Left colon (tissue), 2 donors: Measurements from ENCODE around the gene SPOCK2. TPM values are rescaled to one million over a fixed set of nuclear protein-coding genes. Genes with fewer than 3 reads are reported as not detected.

ENCODE experiments used
- ATAC-seq: fragments of 200-7000 bp; cut with Tn5 transposase; one replicate; pipeline ENCODE4 v1.9.1; 2020; ENCODE audit warnings: mild to moderate bottlenecking, moderate library complexity
- DNase-seq, 2 donors: peaks; one replicate each; pipeline ENCODE4 v3.0.0-alpha.2; 2020
- intact Hi-C, 2 donors: fragments of 100-400 bp; cut with DNase I in 1 of 2; cut with micrococcal nuclease in 1 of 2; formaldehyde crosslinking; loops; one replicate each; pipeline versions ENCODE4 v1.11.2 to v1.14.0; 2022; cut with DNase I, micrococcal nuclease
- total RNA-seq, 2 donors: library from RNA; stranded (reverse); fragmentation: NEBNext Ultra II Directional; extraction: Animal tissue kit (Norgen Biotek cat#: 25700); gene quantifications; one replicate each; pipeline ENCODE4 v1.2.1, GENCODE V29; 2021
- donor health status: DM: no; HTN: no; CAD: no.
- donor health status: DM: yes; HTN: yes; CAD: no.

The SPOCK2 gene
- total RNA-seq, 2 donors from 2014 or later: 2.3 to 4.5 TPM

DNA sequence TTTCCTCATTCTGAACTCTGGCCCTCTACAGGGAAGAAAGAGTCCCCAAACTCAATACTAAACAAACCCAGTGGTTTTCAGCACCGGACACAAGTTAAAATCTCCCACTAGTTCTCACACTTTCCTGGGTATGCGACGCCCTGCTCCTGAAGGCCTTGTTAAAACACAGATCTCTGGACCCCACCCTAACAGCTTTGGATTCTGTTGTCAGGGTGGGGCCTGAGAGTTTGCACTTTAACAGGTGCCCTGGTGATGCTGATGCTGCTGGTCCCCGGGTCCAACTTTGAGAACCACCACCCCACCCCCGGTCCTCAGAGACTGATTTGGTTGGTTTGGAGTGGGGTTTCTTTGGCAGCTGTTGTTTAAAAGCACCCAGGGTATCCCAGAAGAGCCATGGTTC is 62.5 kb downstream of the SPOCK2 start:
- DNase-seq (no peak), ATAC-seq (peak; percentile 33)
- intact Hi-C loops: no loop called here

DNA sequence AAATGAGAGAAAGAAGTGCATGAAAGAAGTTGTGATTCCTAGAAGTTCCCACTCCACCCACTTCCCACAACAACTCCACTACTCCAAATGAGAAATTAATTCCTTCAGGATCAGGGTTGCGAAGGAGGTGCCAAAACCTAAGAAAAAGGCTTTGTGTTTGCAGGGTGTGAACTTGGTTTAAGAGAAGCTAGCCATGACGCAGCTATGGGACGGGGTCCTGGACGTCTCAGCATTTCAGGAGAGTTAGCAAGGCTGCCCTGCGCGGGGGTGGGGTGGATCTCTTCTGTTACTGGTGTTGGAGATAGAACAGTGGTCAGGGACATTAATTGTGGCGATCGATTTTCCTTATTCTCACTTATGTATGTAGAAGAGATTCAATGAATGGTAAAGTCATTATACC is 63.0 kb downstream of the SPOCK2 start:
- ATAC-seq: no peak
- intact Hi-C loops: no loop called here
- DNase-seq: no peak

DNA sequence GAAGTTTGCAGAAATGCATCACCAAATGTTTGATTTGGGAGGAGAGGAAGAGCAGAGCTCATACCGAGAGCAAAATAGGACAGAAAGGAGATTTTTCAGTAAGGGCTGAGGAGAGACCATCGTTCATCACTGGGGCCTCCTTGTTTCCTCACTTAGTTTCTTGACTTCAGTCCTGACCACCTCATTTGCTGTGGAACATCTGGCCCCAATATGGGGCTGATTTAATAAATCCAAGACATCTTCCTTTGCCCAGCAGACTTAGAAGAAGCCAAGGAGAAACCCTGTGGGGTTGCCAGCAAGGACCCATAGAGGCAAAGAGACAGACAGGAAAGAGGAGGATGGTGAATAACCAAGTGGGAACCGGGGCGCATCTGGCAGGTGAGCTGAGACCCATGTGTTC is 63.8 kb downstream of the SPOCK2 start:
- ATAC-seq (no peak), DNase-seq (no peak)
- intact Hi-C loops: no loop called here

DNA sequence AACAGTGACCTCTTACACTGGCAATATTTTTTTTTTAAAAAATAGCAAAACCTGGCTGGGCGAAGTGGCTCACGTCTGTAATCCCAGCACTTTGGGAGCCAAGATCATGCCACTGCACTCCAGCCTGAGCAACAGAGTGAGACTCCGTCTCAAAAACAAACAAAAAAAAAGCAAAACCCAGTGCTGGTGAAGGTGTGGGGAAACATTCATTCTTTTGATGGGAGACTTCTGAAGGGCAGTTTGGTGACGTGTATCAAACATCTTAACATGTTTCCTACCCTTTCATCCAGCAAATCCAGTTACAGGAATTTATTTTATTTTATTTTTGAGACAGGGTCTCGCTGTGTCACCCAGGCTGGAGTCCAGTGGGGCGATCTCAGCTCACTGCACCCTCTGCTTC is 66.1 kb downstream of the SPOCK2 start:
- intact Hi-C loops: no loop called here
- no peak for DNase-seq
- ATAC-seq: no peak

DNA sequence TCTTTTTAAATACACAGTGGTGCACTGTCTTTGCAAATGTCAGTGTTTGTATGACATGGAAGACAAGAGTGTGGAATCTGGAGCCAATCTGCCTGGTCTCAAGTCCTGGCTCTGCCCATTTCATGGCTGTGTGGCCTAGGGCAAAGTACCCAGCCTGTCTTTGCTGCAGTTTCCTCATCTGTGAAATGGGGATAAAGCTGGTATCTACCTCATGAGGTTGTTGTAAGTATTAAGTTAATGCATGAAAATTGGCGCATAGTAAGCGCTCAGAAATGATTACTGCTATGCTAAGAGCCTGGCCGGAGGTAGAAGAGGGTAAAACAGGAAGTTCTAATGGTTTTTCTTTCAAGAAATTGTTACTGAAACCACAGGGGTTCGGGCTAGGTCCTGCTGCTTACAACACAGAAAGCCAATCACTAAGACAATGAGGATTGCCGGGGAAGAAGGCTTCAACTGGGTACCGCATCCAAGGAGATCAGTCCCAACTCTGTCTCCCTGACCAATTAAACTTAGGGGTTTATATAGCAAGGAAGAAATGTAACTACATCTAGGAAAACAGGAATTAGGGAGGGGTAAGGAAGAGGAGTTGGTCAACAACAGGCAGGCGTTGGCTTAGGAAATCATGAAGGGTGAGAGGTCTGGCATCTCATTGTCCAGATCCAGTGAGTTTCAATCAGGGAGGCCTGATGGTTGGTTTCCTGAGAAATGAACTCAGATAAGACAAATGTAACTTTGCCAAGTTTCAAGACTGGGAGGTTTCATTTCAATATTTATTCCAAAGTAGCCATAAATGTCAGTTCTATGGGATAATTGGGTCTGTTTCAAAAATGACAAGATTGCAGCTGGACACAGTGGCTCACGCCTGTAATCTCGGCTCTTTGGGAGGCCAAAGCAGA is 67.2 kb downstream of the SPOCK2 start:
- intact Hi-C loops: no loop called here
- DNase-seq (no peak), ATAC-seq (no peak)

DNA sequence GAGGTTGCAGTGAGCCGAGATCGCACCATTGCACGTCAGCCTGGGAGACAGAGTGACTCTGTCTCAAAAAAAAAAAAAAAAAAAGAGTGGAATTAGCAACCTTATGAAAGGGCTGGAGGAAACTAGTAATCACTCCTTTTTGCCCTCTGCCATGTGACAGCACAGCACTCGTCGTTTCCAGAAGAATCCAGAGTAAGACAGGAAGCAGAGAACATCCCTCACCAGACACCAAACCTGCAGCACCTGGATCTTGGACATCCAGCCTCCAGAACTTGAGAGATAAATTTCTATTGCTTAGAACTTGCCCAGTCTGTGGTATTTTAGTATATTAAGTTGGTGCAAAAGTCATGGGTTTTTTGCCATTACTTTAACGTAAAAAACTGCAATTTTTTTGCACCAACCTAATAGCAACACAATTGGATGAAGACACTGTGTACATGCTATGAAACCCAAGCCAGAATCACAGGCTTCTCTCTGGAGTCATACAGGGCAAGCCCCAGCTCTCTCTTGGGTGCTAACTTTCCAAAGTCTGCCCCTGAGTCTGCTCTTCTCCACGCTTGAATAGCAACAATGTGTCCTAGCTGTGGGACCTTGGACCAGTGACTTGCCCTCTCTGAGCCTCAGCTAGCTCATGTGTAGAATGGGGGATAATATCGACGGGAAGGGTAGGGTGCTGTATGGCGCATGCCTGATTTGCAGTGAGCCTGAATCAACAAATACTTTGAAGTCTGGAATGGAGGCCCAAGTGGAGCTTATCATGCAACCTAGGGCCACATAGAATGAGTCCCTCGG is 69.1 kb downstream of the SPOCK2 start:
- intact Hi-C loops: no loop called here
- DNase-seq: no peak
- ATAC-seq: no peak

DNA sequence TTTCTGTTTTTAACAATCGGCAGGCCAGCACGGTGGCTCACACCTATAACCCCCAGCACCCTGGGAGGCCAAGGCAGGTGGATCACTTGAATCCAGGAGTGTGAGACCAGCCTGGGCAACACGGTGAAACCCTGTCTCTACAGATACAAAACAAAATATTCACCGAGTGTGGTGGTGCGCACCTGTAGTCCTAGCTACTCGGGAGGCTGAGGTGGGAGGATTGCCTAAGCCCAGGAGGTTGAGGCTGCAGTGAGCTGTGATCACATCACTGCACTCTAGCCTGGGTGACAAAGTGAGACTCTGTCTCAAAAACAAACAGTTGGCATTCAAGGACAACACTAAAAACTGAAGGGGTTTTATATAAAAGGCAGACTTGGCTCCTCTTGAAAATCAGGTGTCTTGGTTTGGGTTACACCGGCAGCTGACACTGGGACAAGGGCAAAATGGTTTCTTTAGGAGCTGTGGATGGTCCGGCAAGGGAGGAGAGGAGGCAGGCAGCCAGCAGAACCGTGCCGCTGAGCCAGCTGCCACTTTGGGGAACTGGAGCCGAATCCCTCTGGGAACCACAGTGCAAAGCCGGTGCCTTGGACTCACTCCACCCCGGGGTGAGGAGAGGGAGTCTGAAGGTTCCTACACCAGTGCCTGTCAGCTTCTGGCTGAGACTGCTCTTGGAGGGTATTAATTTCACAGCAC is 71.6 kb downstream of the SPOCK2 start:
- intact Hi-C loops: no loop called here
- ATAC-seq: no peak
- DNase-seq: no peak

DNA sequence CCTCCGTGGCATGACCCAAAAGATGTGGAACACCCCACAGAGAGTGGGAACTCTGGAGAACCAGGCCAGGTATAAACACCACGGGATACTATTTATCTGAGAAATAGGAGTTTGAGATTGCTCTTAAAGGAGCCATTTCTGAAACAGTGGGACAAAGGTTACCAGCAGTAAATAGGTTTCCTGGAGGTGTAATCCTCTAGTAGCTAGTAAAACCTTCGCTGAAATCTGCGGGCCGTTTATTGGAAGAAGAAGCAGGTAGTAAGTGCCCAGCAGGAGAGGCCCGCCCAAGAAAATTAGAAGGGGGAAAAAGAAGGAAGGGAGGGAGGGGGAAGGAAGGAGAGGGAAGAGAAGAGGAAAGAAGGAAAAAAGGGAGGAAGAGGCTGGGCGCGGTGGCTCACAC is 72.5 kb downstream of the SPOCK2 start:
- ATAC-seq (peak; percentile 95), DNase-seq (peak; percentile 48 to 61)
- intact Hi-C loops: no loop called here

DNA sequence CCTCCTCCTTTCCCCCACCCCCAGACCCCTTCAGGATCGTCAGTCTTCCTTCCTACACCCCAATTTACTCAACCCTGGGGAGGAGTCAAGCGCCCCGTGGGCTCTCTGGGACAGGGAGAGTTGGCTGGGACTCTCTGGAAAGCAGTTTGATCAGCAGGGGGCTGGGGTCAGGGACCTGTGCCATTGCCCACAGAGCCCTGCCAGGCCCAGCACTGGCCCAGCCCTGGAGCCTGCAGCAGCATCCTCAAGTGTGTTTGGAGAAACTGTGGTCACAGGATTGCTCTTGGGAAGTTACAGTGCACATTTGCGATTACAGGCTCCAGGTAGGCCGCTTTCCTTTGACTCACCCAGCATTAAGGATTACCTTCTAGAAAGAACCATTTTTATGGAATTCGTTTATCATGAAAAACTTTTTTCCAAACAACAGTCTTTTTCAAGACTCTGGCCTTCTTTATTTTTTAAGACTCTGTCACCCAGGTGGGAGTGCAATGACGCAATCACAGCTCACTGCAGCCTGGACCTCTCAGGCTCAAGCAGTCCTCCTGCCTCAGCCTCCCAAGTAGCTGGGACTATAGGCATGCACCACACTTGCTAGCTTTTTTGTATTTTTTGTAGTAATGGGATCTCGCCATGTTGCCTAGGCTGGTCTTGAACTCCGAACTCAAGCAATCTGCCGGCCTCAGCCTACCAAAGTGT is 73.4 kb downstream of the SPOCK2 start:
- intact Hi-C loops: no loop called here
- ATAC-seq (no peak), DNase-seq (no peak)

DNA sequence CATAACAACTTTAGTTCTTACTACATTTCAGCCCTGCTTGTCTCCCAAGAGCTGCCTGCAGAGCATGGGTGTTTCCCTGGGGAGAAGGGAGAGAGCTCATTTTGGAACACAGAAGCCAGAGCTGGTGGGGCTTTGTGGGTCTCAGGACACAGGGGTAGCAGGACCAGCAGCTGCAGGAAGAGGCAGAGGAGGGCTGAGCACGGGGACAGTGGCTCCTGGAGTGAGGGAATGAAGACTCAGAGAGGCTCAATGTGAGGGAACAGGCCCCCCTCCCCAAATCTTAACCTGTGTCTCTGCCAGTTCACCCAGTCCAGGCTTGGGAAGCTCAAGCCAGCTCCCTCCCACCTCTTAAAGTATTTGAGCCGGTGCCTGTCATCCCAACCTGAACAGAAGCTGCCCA is 74.2 kb downstream of the SPOCK2 start:
- no peak for ATAC-seq
- intact Hi-C loops: no loop called here
- no peak for DNase-seq

DNA sequence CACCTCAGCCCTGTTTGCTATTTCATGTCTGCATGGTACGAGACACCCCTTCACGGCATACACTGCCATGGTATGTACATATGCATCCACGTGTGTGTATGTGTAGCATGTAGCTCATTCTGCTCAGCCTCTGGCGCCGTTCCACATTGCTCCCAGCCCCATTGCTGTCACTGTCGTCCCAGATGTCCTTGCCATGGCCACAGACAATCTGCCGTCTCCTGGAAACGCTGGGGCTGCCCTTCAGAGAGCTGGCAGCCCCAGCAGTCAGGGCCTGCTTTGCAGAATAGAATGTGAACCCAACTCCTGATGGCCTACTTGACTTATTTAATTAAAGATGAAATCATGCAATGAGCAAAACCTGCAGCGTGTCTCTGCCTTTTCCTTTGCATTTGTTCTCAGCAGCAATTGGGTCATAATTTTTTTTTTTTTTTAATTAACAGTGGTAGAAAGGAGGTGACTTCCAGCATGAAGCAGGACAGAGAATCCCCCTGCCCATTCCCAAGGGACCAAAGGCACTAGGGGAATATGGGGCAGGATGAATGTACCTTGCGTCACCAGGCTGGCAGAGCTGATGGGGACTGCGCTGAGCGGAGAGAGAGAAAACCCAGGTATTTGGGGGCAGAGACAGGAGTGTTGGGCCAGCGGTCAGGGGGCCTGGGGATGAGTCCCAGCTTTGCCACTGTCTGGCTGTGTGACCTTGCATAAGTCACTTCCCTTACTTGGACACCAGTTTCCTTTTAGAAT is 75.0 kb downstream of the SPOCK2 start:
- DNase-seq: no peak
- intact Hi-C loops: no loop called here
- ATAC-seq: no peak

DNA sequence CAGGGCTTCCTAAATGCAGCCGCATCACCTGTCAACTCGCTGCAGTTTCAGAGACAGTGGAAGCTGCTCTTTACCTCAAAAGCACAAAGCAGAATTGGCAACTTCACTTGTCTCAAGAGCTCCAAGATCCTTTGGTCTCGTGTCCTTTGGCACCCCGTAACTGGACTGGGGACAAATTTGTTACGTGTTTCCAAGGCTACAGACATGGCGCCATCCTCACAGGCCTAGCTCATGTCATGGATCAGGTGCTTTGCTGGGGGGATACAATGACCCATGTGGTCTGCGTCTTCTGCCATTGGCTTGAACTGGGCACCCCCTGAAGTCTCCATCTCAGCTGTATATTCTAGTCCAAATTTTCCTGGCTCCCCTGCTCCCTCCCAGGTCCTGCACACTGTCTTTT is 75.6 kb downstream of the SPOCK2 start:
- no peak for DNase-seq

DNA sequence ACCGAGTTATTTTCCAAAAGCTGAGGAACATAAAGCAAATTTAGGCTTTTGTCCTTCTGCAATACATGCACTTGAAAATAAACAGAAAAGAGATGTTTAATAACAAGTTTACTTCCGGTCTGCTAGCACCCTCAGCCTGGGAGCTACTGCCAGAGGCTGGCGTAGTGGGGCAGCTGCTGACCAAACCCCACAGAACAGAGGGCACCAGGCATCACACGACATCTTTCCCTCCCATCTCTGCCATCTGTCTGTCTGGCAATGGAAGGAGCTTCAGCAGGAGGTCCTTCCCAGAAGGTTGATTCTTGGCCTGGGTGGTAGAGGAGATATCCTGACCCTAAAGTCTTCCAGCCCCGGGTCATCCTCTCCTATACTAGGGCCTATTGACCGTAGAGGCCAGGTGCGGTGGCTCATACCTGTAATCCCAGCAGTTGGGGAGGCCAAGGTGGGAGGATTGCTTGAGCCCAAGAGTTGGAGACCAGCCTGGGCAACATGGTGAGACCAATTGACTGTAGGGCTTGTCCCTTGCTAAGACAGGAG is 76.3 kb downstream of the SPOCK2 start:
- ATAC-seq: no peak
- intact Hi-C loops: no loop called here
- no peak for DNase-seq

More for the DNA sequence above, 75.6 kb downstream of the SPOCK2 start:
- ATAC-seq: no peak
- intact Hi-C loops: no loop called here

DNA sequence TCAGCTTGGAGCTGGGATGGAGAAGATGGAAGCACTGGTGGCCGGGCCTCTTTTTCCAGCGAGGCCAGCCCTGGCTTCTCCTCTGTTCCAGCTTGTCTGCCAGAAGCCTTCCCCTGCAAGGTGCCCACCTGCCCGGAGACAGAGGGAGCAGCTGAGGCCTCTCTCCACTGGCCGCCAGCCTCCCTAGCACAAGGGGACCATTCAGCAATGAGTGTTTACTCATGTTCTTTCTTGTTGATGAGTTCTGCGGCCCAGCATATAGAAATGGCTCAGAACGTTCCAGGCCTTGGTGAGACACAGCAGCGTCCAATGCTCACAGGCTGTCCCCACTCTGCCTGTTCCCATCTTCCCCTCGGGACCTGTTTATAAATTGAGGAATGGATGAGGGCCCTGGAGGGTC is 76.9 kb downstream of the SPOCK2 start:
- intact Hi-C loops: no loop called here
- no peak for ATAC-seq

DNA sequence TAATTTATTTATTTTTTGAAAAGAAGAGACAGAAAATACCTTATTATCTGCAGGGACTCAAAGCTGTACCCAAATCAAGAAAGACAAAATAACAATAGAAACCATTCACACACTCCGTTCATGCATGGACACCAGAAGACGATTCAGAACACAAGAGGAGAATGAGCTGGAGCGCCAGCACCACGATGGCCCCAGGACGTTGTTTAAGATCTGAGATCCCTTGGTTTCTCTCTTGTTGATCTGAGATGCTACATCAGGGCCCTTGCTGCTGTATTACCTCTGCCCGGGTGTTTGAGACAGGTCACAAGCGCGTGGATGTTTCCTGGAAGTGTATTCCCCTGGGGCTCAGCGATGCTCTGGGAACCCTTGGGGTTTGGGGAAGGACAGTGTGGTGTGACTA is 77.3 kb downstream of the SPOCK2 start:
- DNase-seq (no peak), ATAC-seq (no peak)
- intact Hi-C loops: no loop called here

More for the DNA sequence above, 76.9 kb downstream of the SPOCK2 start:
- DNase-seq: no peak

DNA sequence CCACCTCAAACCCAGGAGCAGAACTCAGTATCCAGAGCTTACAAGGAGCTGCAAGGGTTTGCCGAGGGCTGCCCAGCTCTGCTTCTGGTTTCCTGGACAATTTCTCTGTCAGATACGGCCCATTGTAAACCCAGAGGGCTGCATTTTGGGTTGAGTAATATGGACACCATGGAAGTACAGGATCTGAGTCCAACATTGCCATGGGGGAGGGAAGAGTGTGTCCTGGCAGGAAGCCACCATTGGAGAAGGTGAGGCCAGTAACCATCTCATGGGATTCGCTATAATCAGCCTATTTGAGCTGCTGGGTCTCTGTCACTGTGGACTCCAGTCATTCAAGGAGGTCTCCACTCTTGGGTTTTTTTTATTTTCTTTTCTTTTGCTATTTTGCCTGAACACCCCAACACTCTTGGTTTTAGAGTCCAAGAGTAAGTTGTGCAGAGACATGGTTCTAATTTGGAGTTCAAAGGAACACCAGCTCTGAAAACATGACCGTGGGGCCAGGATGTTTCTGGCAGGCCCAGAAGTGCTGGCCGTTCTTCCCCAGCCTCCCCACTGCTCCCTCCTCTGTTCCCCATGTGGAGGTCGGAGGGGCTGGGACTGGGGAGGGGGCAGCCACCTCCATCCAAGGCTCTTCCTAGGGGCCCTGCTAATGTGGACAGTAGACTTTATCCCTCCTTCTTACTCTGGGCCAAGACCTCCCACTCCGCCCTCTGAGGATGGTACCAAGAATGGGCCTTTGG is 77.9 kb downstream of the SPOCK2 start:
- intact Hi-C loops: no loop called here
- DNase-seq (no peak), ATAC-seq (no peak)

DNA sequence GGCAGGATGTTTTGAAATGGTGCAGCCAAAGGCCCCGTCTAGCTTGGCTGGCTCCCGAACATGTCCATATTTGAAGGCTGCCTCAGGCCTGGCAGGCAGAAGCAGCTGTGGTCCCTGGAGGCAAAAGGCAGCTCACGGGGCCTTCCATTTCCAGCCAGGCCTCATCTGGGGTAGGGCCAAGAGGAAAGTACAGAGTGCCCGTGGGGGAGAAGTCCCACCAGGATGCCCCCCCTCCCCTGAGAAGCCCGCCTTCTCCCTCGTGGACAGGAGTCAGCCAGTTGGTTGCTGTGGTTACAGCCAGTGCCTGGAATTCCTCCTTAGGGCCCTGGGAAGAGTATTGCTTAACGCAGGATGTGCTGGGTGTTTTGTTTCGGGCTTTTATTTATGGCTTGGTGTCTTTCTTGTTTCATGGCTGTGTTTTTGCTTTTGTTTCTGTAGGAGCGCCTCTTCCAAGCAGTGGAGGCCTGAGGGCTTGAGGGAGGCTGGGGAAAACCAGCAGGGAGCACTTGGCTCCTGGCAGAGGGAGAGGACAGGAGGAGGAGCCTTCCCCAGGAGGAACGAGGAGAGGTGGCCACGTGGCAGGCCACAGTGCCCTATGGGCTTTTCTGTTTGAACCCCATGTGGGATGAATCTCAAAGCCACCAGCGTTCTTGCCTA is 78.8 kb downstream of the SPOCK2 start:
- intact Hi-C loops: no loop called here
- DNase-seq (peak; percentile 46 to 92), ATAC-seq (peak; percentile 45)
